HG03460 (cell line): ENCODE results near the gene CTNNBIP1.

Experiments
- ATAC-seq: cut with Tn5 transposase; IDR thresholded peaks from one replicate; pipeline ENCODE4 v1.9.1; 2021; ENCODE audit not compliant: unreplicated experiment

Gene CTNNBIP1

GRCh38 chr1:9881838-9882249 lies 28.2 kb downstream of the CTNNBIP1 start:
- ATAC-seq: no peak

- ATAC-seq: no peak
Observed at GRCh38 chr1:9878404-9878803, 31.7 kb downstream of the CTNNBIP1 start.

GRCh38 chr1:9877962-9878361 lies 32.1 kb downstream of the CTNNBIP1 start:
- ATAC-seq: no peak

- ATAC-seq: no peak
Observed at GRCh38 chr1:9875636-9876000, 34.5 kb downstream of the CTNNBIP1 start.

GRCh38 chr1:9874959-9875635 lies 35.0 kb downstream of the CTNNBIP1 start:
- ATAC-seq: no peak

- ATAC-seq: no peak
Observed at GRCh38 chr1:9874412-9874811, 35.7 kb downstream of the CTNNBIP1 start.

- no peak for ATAC-seq
Observed at GRCh38 chr1:9873992-9874391, 36.1 kb downstream of the CTNNBIP1 start.

- ATAC-seq: no peak
Observed at GRCh38 chr1:9873385-9873784, 36.7 kb downstream of the CTNNBIP1 start.

GRCh38 chr1:9872430-9873165 lies 37.5 kb downstream of the CTNNBIP1 start:
- ATAC-seq: no peak

- ATAC-seq: no peak
Observed at GRCh38 chr1:9871707-9872425, 38.2 kb downstream of the CTNNBIP1 start.

GRCh38 chr1:9871021-9871420 lies 39.0 kb downstream of the CTNNBIP1 start:
- ATAC-seq: no peak

GRCh38 chr1:9870572-9870971 lies 39.5 kb downstream of the CTNNBIP1 start:
- ATAC-seq: no peak

GRCh38 chr1:9869831-9870251 lies 40.2 kb downstream of the CTNNBIP1 start:
- ATAC-seq: no peak

GRCh38 chr1:9868244-9868590 lies 41.9 kb downstream of the CTNNBIP1 start:
- no peak for ATAC-seq

- ATAC-seq: peak; percentile 47
Observed at GRCh38 chr1:9867408-9868243, 42.4 kb downstream of the CTNNBIP1 start.

GRCh38 chr1:9866836-9867235 lies 43.2 kb downstream of the CTNNBIP1 start:
- no peak for ATAC-seq

GRCh38 chr1:9865724-9866123 lies 44.3 kb downstream of the CTNNBIP1 start:
- ATAC-seq: no peak

GRCh38 chr1:9863371-9863770 lies 46.7 kb downstream of the CTNNBIP1 start:
- ATAC-seq: no peak

GRCh38 chr1:9861360-9861759 lies 48.7 kb downstream of the CTNNBIP1 start:
- ATAC-seq: no peak

GRCh38 chr1:9860887-9861286 lies 49.2 kb downstream of the CTNNBIP1 start:
- ATAC-seq: no peak
